CD4-positive, alpha-beta T cell treated with Interleukin-4 for 1 hour (primary cell): Measurements from ENCODE around the gene MYZAP.
A peak's percentile ranks its signal among the peaks of the same experiment; 100 is the strongest.
"Not testable (repeated sequence)": the region's sequence is repeated elsewhere in the genome, so short reads cannot be mapped to it uniquely, and the experiment has no call there.

ENCODE experiments used
- DNase-seq, 2 donors: peaks; one replicate each; pipeline ENCODE4 v3.0.0-alpha.2; 2020 to 2022

Gene MYZAP

DNA sequence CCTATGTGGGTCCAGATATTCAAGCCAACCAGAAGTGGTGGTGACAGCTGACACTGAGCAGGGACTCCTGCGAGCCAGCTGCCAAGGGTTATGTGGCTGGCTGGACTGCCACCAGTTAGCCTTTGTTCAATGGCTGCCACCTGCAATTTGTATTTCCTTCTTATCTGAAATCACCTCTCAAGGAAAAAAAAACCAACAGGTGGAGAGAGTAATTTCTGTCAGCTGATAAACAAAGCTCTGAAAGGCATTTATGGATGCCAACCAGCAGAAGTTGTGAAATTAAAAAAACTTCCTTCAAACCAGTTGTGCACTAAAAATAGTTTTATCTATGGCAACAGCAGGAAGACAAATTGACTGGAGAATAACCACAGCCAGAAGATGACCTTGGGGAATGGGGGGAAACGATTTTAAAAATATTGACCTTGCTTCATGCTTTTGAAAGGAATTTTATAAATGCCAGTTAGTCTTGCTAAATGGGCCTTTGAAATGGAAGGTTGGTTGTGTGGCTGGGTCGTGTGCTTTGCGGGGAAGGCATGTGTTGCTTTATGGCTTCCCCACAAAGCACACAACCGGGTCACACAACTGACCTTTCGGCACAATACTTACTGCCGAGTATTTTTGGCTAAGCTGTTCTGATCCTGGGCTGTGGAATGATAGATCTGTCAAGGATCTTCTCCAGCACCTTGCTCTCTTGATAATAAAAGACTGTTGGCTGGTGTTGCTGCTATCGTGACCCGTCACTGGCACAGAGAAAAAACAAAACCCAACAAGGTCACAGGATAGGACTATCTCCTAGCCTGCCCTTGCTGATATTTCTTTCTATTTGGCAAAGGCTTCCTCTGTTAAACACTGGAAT lies 3.5 kb downstream of the MYZAP start:
- no peak for DNase-seq

DNA sequence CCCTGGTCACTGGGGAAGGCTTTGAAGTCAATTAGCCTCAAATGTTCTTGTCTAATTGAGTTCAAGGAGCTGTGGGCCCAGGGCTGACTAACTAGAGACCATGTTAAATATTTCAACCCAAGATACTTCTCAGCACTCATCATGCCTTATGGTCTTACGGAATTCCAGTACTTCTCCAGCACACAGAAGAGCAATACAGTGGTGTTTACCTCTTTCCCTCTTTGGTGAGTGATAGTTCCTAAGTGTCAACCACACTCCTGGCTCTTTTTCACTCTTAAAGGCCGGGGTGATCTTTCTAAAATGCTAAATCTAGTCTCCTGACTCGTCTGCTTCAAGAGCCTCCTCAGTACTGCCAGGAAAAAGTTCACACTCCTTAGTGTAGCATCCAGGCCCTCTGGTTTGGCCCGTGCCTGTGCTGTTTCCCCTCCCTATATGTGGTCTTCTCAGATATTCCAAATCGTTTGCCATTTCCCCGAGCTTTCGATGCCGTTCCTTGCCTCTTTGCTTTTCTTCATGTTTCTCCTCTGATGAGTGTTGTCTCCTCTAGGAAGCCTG lies 4.7 kb downstream of the MYZAP start:
- DNase-seq = no peak

- DNase-seq = no peak
Measured at GRCh38 chr15:57596978-57597377, 5.3 kb downstream of the MYZAP start.

GRCh38 chr15:57597431-57597830 lies 5.7 kb downstream of the MYZAP start:
- no peak for DNase-seq

DNA sequence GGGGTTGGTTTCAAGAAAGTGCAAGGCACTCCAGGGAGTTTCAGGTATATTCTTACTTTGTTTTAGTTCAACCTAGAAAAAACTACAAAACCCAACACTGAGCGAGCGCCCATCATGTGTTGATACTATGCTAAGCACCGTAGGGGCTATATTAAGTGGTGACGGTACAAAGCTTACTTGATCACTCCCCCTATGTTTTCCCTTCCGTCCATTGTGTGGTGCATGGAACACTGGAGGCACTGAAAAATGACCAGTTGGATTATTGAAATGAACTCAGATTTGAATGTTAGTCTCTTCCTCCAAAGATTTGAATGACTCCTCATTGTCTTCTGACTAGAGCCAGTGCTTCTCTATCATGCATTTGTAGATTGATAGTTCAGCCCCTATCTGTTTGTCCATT lies 6.6 kb downstream of the MYZAP start:
- DNase-seq = no peak

DNA sequence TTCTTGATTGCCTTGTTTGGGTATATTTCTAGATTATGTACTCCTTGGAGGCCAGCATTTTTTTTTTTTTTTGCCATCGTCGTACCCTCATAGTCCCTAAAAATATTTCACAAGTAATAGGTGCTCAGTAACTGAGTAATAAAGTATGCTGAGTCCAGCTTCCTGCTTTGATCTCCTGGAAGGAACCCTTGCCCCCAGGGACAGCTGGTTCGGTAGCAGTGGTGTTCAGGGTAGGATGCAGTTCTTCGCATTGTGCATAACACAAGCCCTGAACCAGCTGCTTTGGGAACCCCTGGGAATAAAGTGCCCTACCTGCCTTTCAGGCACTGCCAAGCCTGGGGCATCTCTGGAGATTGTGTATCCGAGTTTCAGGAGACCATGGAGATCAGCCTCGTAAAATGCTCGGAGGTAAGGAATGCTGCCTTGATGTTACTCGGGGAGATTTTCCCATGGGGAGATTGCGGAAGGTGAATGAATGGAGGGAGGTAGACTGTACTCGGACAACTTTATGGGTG lies 7.6 kb downstream of the MYZAP start:
- DNase-seq = no peak

- no peak for DNase-seq
Measured at GRCh38 chr15:57600197-57600596, 8.5 kb downstream of the MYZAP start.

DNA sequence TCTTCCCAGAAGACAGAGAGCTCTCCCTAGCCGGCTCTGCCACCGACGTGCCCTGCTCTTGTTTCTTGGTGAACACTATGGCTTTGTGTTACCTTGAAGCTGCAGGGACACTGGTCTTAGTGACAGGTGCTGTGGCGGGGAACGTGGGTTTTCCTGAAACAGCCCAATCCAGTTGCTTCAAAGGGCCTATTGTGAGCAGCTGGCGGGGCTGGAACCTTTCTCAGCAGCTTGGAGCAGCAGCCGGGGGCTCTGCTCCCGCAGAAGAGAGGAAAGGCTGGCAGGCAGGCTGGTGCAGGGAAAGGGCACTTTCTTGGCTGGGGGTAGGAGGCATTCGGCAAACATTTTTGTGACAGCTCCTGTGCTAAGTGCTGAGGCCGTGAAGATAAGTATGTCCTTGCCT lies 12.8 kb downstream of the MYZAP start:
- DNase-seq = no peak

- DNase-seq = no peak
Measured at GRCh38 chr15:57605491-57605890, 13.8 kb downstream of the MYZAP start.

DNA sequence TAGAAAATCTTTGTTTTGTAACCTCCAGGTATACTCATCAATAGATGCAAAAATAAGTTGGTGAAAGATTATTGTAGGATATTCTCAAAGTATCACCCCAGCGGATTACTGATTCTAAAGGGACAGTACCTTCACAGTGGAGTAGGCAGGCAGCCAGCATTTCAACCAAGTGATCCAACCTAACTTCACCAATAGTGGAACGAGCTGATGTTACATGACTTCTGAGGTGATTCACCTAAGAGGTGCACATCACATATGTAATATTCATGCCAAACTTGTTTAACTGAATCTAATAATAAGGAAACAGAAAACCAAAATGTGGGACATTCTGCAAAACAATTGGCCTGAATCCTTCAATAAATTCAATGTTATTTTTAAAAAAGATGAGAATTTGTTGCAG lies 14.3 kb downstream of the MYZAP start:
- DNase-seq = no peak

- no peak for DNase-seq
Measured at GRCh38 chr15:57606816-57607215, 15.1 kb downstream of the MYZAP start.

DNA sequence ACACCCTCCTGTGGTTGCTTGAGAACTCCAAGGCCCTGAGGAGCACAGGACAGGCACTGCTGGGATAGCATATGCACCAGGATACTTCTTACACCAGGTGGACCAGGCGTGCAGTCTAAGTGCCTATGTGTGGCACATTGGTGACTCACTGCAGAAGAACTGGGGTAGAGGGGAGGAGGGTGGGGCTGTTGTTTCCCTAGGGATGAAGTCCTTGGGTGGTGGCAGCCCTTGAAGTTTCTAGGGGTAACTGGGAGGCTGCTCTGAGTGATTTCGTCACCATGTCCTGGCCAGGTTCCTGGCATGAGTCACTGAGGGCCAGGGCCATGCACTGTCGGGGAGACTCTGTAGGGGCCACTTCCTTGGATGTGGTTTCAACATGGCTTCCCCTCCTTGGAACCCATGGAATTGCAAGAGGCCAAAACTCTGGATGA lies 15.9 kb downstream of the MYZAP start:
- peak in 1 of 2 donors; percentile 32 for DNase-seq

GRCh38 chr15:57609805-57610529 lies 18.3 kb downstream of the MYZAP start:
- DNase-seq = no peak

DNA sequence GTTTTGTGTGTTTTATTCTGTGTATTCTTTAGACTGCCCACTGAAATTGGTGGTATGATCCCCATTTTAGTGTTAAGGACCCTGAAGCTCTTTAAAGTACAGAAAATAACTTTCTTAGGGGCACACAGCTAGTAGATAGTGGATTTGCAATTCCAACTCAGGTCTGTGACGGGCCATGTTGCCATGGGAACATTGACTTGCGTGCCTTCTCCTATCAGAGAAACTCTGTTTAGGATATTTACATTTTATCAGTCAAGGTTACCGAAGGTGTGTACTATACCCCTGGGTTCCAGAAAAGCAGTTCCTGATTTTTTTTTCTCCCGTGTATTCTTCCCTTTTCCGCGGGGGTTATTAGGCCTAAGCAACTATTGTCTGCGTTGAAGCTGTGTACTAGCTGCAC lies 19.4 kb downstream of the MYZAP start:
- no peak for DNase-seq

DNA sequence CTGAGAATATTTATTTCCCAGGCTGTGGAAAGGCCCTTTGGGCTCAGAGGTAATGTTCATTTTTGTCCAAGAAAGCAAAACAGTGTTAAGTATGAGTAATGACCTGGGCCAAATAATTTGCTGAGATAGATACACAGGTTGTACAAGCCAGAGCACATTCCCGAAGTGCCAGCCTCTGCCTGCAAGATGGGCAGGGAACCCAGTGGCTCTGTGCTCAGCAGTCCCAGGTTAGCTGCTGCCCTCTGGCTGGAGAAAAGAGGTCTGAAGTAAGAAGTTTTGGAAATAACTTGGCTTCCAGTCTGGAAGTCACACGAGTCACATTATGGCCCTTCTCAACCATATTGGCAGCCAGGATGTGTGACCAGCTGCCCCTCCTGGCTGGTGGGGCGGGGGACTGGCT lies 20.2 kb downstream of the MYZAP start:
- DNase-seq = peak in 1 of 2 donors; percentile 32

DNA sequence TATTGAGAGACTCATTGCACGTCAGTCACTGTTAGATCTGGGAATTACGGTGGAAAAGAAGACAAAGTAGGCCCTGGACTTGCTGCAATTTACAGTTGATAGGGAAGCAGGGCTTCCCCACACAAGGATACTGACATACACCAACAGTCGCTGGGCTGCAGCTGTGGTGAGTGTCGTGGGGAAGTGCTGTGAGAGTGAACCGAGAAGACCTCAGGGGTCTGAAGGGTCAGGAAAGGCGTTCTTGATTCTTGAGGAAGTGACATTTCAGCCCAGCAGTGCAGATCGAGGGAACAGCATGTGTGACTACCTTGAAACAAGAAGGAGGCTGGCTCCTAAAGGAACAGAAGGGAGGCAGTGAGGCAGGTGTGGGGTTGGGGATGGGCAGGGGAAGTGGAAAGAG lies 22.5 kb downstream of the MYZAP start:
- peak in 1 of 2 donors; percentile 13 for DNase-seq

GRCh38 chr15:57615951-57616496 lies 24.3 kb downstream of the MYZAP start:
- DNase-seq = not testable (repeated sequence)

- DNase-seq = no peak
Measured at GRCh38 chr15:57618325-57618724, 26.6 kb downstream of the MYZAP start.

- no peak for DNase-seq
Measured at GRCh38 chr15:57619746-57620145, 28.0 kb downstream of the MYZAP start.

DNA sequence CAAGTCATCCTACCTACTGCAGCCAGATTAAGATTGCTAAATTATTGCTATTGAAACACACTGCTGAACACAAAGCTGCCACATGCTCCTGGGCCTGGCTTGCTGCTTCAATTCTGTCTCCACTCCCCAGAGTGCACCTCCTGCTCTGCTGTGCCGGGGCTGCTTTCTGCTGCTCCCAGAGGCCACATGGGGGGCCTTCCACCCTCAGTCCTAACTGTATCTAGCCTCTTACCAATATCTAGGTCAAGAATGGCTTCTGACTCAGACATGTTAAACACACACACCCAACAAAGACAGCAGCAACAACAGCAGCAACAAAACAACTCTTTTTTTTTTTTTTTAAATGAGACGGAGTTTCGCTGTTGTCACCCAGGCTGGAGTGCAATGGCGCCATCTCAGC lies 33.0 kb downstream of the MYZAP start:
- no peak for DNase-seq

DNA sequence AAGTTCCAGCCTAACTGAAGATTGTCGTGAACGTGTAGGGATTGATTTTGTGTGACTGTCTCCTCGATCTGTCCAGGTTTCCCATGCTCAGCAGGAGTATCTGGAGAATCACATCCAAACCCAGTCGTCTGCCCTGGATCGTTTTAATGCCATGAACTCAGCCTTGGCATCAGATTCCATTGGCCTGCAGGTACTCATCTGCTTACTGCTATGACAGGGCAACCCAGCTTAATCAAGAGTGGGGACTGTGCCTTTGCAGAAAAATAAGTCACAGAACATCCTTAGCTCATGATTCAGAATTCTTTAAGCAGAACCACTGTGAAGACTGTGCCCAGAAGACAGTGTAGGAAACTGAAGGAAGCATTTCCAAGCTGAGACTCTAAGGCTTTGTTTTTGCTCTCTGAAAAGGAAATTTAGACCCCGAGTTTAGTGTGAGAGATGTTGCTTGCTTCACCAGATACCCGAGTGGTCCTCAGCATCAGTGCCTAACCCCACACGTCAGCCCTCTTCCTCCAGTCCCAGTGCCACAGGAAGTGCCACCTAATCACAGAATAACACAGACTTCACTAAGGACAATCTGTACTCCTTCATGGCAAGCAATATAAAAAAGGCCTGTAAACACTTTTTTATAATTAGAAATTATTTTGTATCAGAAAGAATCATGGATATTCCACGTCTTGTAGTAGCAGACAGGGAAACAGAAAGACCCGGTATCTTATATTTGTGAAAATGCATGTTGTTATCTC lies 34.2 kb downstream of the MYZAP start:
- DNase-seq = no peak

- no peak for DNase-seq
Measured at GRCh38 chr15:57626713-57627440, 35.2 kb downstream of the MYZAP start.
